Right atrium auricular region (tissue), 2 donors: ENCODE measurements around the gene ACTN4. TPM values are rescaled to one million over a fixed set of nuclear protein-coding genes. Genes with fewer than 3 reads are reported as not detected.
A peak's percentile ranks its signal among the peaks of the same experiment; 100 is the strongest.

ENCODE experiments used
- DNase-seq: peaks from one replicate; pipeline ENCODE4 v3.0.0-alpha.2; 2019; ENCODE audit warnings: low spot score
- H3K27ac ChIP-seq, 2 donors: fragments of 200-600 bp; sonication (generic); 1 replicate in 1 of 2; 2 replicates in 1 of 2; pipeline ENCODE4 v1.5.1; 2016 to 2019
- H3K27me3 ChIP-seq, 2 donors: fragments of 200-600 bp; sonication (generic); one replicate each; pipeline versions ENCODE4 v1.5.1 to v1.6.0; 2017 to 2019
- H3K36me3 ChIP-seq: fragments of 200-600 bp; sonication (generic); one replicate; pipeline ENCODE4 v1.5.1; 2016
- H3K4me1 ChIP-seq, 2 donors: fragments of 200-600 bp; sonication (generic); one replicate each; pipeline versions ENCODE4 v1.5.1 to v1.6.0; 2017 to 2019
- H3K4me3 ChIP-seq, 2 donors: fragments of 200-600 bp; sonication (generic); 1 replicate in 1 of 2; 2 replicates in 1 of 2; pipeline ENCODE4 v1.5.1; 2017 to 2019; ENCODE audit warnings: mild to moderate bottlenecking in 1 of 2, moderate library complexity in 1 of 2
- H3K9me3 ChIP-seq, 2 donors: fragments of 200-600 bp; sonication (generic); one replicate each; pipeline ENCODE4 v1.5.1; 2019
- CTCF ChIP-seq, 2 donors: fragments of 200-600 bp; sonication (generic); IDR thresholded peaks; one replicate each; pipeline ENCODE4 v1.5.1; 2019; ENCODE audit warnings: antibody characterized with exemption in 2 of 2
- total RNA-seq, 2 donors: library from RNA; depleted of rRNA; stranded (reverse); fragments of >200 nt; gene quantifications; one replicate each; pipeline ENCODE4 v1.1.0, GENCODE V29; 2016

The ACTN4 gene
- total RNA-seq, 2 donors from 2014 or later: 115 to 180 TPM

GRCh38 chr19:38616265-38616664 is 31.2 kb upstream of the ACTN4 start:
- peaks cover 0 to 23% of the 10 kb centered on the region in 2 donors for H3K4me1 ChIP-seq
- no peak overlapping the region for H3K27ac ChIP-seq
- DNase-seq: no peak
- H3K4me3 ChIP-seq: no peak overlapping the region
- H3K36me3 ChIP-seq: peaks cover 11% of the 10 kb centered on the region
- TF ChIP-seq CTCF (IDR thresholded peaks at IDR 0.05): no peak
- no peaks in the 10 kb centered on the region for H3K9me3 ChIP-seq
- no peaks in the 10 kb centered on the region for H3K27me3 ChIP-seq

- H3K4me3 ChIP-seq: peak overlapping the region in 1 of 2 donors; percentile 99
- H3K27me3 ChIP-seq: no peaks in the 10 kb centered on the region
- peaks cover 21% of the 10 kb centered on the region for H3K36me3 ChIP-seq
- no peak for DNase-seq
- H3K27ac ChIP-seq: no peak overlapping the region
- TF ChIP-seq CTCF (IDR thresholded peaks at IDR 0.05): no peak
- no peaks in the 10 kb centered on the region for H3K9me3 ChIP-seq
- peaks cover 0 to 23% of the 10 kb centered on the region in 2 donors for H3K4me1 ChIP-seq
Observed at GRCh38 chr19:38617283-38617763, 30.1 kb upstream of the ACTN4 start.

GRCh38 chr19:38617764-38618589 is 29.5 kb upstream of the ACTN4 start, which contains the start of gene MAP4K1:
MAP4K1 (minus strand) TSS chr19:38617953; CDS start chr19:38617895, 58 bp downstream.
- TF ChIP-seq CTCF (IDR thresholded peaks at IDR 0.05): no peak
- peaks cover 27% of the 10 kb centered on the region for H3K36me3 ChIP-seq
- H3K9me3 ChIP-seq: no peaks in the 10 kb centered on the region
- H3K4me1 ChIP-seq: peaks cover 0 to 23% of the 10 kb centered on the region in 2 donors
- no peak for DNase-seq
- no peaks in the 10 kb centered on the region for H3K27me3 ChIP-seq
- H3K27ac ChIP-seq: peak within 1 kb of the TSS; percentile 66 to 93
- peak within 1 kb of the TSS; percentile 92 to 99 for H3K4me3 ChIP-seq

GRCh38 chr19:38618590-38619360 is 28.7 kb upstream of the ACTN4 start, which contains the start of gene EIF3K:
EIF3K (plus strand) TSS chr19:38619188; CDS start chr19:38619269, 81 bp downstream.
- DNase-seq: peak; percentile 99
- peaks cover 33% of the 10 kb centered on the region for H3K36me3 ChIP-seq
- TF ChIP-seq CTCF (IDR thresholded peaks at IDR 0.05): peak in 1 of 2 donors; percentile 31
- H3K27ac ChIP-seq: peak within 1 kb of the TSS; percentile 88 to 93
- no peaks in the 10 kb centered on the region for H3K27me3 ChIP-seq
- no peaks in the 10 kb centered on the region for H3K9me3 ChIP-seq
- peak within 1 kb of the TSS; percentile 92 to 99 for H3K4me3 ChIP-seq
- H3K4me1 ChIP-seq: peaks cover 0 to 23% of the 10 kb centered on the region in 2 donors

- H3K27ac ChIP-seq: peak overlapping the region; percentile 88 to 93
- no peak for DNase-seq
- H3K4me1 ChIP-seq: peaks cover 0 to 23% of the 10 kb centered on the region in 2 donors
- no peaks in the 10 kb centered on the region for H3K27me3 ChIP-seq
- TF ChIP-seq CTCF (IDR thresholded peaks at IDR 0.05): no peak
- H3K9me3 ChIP-seq: no peaks in the 10 kb centered on the region
- H3K36me3 ChIP-seq: peaks cover 41% of the 10 kb centered on the region
- H3K4me3 ChIP-seq: peak overlapping the region; percentile 92 to 99
Observed at GRCh38 chr19:38619361-38620174, 27.9 kb upstream of the ACTN4 start.
